Hepatocyte (in vitro differentiated cells): ENCODE data around the gene UBN1. TPM values are rescaled to one million over a fixed set of nuclear protein-coding genes. Genes with fewer than 3 reads are reported as not detected.

Experiments
- DNase-seq: peaks from one replicate; pipeline ENCODE4 v3.0.0-alpha.2; 2016; ENCODE audit warnings: low spot score
- H2AFZ ChIP-seq: fragments of 200-600 bp; sonication (generic); 2 replicates; pipeline ENCODE4 v1.6.0; 2016; ENCODE audit warnings: antibody characterized with exemption, mild to moderate bottlenecking
- H3K27ac ChIP-seq: fragments of 200-600 bp; sonication (generic); 2 replicates; pipeline ENCODE4 v1.5.1; 2016; ENCODE audit warnings: mild to moderate bottlenecking
- H3K27me3 ChIP-seq: fragments of 200-600 bp; sonication (generic); 2 replicates; pipeline ENCODE4 v1.6.1; 2016
- H3K36me3 ChIP-seq: fragments of 200-600 bp; sonication (generic); replicated peaks from 2 replicates; pipeline ENCODE4 v1.5.1; 2016; ENCODE audit warnings: low read depth; ENCODE audit not compliant: insufficient read depth
- H3K4me1 ChIP-seq: fragments of 200-600 bp; sonication (generic); 2 replicates; pipeline ENCODE4 v1.5.1; 2016; ENCODE audit warnings: mild to moderate bottlenecking, moderate library complexity; ENCODE audit not compliant: insufficient read depth
- H3K4me2 ChIP-seq: fragments of 200-600 bp; sonication (generic); 2 replicates; pipeline ENCODE4 v1.6.0; 2016
- H3K4me3 ChIP-seq: fragments of 200-600 bp; sonication (generic); 2 replicates; pipeline ENCODE4 v1.5.1; 2016; ENCODE audit warnings: mild to moderate bottlenecking
- H3K79me2 ChIP-seq: fragments of 200-600 bp; sonication (generic); 2 replicates; pipeline ENCODE4 v1.6.0; 2017; ENCODE audit warnings: mild to moderate bottlenecking
- H3K9me2 ChIP-seq: fragments of 200-600 bp; sonication (generic); replicated peaks from 2 replicates; pipeline ENCODE4 v1.6.0; 2017; ENCODE audit warnings: mild to moderate bottlenecking; ENCODE audit not compliant: insufficient read depth
- H3K9me3 ChIP-seq: fragments of 200-600 bp; sonication (generic); 2 replicates; pipeline ENCODE4 v1.5.1; 2016; ENCODE audit warnings: low read depth, mild to moderate bottlenecking
- H4K20me1 ChIP-seq: fragments of 200-600 bp; sonication (generic); 2 replicates; pipeline ENCODE4 v1.6.0; 2016; ENCODE audit warnings: mild to moderate bottlenecking; ENCODE audit not compliant: insufficient read depth, poor library complexity, severe bottlenecking
- EZH2 ChIP-seq: fragments of 200-600 bp; sonication (generic); IDR thresholded peaks from 2 replicates; pipeline ENCODE4 v1.6.1; 2016; ENCODE audit warnings: antibody characterized with exemption, mild to moderate bottlenecking, borderline replicate concordance
- EZH2phosphoT487 ChIP-seq: fragments of 200-600 bp; sonication (generic); IDR thresholded peaks from one replicate; pipeline ENCODE4 v1.6.1; 2018; ENCODE audit warnings: antibody characterized with exemption, mild to moderate bottlenecking, low read depth, moderate library complexity; ENCODE audit not compliant: unreplicated experiment, severe bottlenecking
- WGBS: methylation state at CpG from one replicate; pipeline ENCODE4 v1.1.6; 2016; ENCODE audit warnings: low lambda C conversion rate; ENCODE audit errors: missing lambda C conversion rate; 5-methylcytosine and 5-hydroxymethylcytosine counted together
- polyA plus RNA-seq: library from polyadenylated mRNA; unstranded; fragments of >200 nt; fragmentation: Nextera tagmentation; extraction: Ambion mirVana; gene quantifications from 2 replicates; pipeline ENCODE4 v1.2.1, GENCODE V29; 2016
- total RNA-seq: library from RNA; depleted of rRNA; stranded (reverse); fragments of >200 nt; gene quantifications from 2 replicates; pipeline ENCODE4 v1.2.3, GENCODE V29; 2014
- TF ChIP-seq, protein P1 (sequence below): fragments of 200-600 bp; sonication (generic); IDR thresholded peaks from 2 replicates; pipeline ENCODE4 v1.5.1; 2016; ENCODE audit warnings: antibody characterized with exemption, mild to moderate bottlenecking; ENCODE audit not compliant: poor library complexity

Gene UBN1
- total and polyA plus RNA-seq, 2 experiments from 2014 or later: 19.1 to 28.1 TPM

DNA sequence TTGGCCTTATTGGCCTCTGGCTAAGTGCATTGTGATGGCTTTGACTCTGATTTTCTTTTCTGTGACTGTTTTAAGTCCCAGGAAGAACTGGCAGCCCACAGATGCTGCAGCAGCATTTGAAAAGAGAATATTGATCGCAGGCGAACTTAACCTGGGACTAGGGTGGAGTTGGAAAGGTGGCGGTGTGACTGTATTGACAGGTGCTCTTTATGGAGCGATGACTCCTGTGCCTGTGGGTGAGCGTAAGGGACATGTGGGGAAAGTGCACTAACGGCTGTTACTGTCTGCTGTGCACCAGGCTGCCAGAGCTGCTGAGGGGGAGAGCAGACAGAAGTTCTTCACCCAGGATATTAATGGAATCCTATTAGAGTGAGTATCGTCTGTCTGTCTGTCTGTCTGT is 21.3 kb downstream of the UBN1 start:
- Histone ChIP-seq H3K79me2 (peaks cover 57% of the 10 kb centered on the region), H2AFZ (no peak overlapping the region), H3K9me2 (no peaks in the 10 kb centered on the region), H3K4me1 (peaks cover 24% of the 10 kb centered on the region), H3K27me3 (no peaks in the 10 kb centered on the region), H4K20me1 (peaks cover 24% of the 10 kb centered on the region), H3K4me3 (no peak overlapping the region), H3K4me2 (peak overlapping the region; percentile 63), H3K36me3 (no peaks in the 10 kb centered on the region), H3K9me3 (no peaks in the 10 kb centered on the region), H3K27ac (peak overlapping the region; percentile 73)
- TF ChIP-seq EZH2 (no peak), EZH2phosphoT487 (no peak)
- TF ChIP-seq, protein P1, sequence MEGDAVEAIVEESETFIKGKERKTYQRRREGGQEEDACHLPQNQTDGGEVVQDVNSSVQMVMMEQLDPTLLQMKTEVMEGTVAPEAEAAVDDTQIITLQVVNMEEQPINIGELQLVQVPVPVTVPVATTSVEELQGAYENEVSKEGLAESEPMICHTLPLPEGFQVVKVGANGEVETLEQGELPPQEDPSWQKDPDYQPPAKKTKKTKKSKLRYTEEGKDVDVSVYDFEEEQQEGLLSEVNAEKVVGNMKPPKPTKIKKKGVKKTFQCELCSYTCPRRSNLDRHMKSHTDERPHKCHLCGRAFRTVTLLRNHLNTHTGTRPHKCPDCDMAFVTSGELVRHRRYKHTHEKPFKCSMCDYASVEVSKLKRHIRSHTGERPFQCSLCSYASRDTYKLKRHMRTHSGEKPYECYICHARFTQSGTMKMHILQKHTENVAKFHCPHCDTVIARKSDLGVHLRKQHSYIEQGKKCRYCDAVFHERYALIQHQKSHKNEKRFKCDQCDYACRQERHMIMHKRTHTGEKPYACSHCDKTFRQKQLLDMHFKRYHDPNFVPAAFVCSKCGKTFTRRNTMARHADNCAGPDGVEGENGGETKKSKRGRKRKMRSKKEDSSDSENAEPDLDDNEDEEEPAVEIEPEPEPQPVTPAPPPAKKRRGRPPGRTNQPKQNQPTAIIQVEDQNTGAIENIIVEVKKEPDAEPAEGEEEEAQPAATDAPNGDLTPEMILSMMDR: no peak
- WGBS: 87% methylated on average over 7 of the region's 7 CpGs
- DNase-seq: peak; percentile 35

DNA sequence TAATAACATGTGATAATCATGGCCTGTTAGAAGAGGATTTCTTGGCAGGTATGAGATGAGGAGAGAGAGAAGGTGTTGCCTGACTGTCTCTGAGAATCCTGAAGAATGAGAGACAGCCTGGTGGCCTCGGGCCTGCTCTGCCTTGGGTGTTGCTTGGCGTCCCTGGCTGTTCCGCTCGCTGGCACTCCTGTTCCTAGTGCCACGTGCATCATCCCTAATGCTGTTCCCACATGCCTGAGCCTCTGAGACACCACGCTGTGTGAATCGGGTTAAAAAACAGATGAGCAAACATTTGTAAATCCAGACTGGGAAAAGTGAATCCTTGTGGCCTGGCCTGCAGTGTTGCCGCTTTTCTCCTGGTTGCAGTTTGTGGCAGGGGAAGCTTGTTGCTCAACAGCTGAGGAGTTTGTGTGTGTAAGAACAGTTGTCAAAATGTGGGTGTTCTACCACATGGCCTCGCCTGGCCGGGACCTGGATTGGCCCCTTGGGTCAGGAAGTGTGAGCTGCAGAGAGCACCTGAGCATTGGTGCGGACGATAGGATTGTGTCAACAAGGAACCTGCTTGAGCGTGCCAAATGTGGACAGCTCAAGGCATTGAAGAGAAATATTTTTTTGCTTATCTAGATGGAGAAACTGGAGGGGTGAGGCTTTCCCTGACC is 22.0 kb downstream of the UBN1 start:
- peak; percentile 56 for DNase-seq
- Histone ChIP-seq H2AFZ (no peak overlapping the region), H3K9me2 (no peaks in the 10 kb centered on the region), H4K20me1 (peaks cover 24% of the 10 kb centered on the region), H3K4me2 (no peak overlapping the region), H3K79me2 (peaks cover 50% of the 10 kb centered on the region), H3K36me3 (no peaks in the 10 kb centered on the region), H3K9me3 (no peaks in the 10 kb centered on the region), H3K27me3 (no peaks in the 10 kb centered on the region), H3K4me3 (no peak overlapping the region), H3K4me1 (peaks cover 24% of the 10 kb centered on the region), H3K27ac (peak overlapping the region; percentile 73)
- 80% methylated on average over 13 of the region's 13 CpGs for WGBS
- TF ChIP-seq EZH2 (no peak), EZH2phosphoT487 (no peak)
- TF ChIP-seq, protein P1: no peak

DNA sequence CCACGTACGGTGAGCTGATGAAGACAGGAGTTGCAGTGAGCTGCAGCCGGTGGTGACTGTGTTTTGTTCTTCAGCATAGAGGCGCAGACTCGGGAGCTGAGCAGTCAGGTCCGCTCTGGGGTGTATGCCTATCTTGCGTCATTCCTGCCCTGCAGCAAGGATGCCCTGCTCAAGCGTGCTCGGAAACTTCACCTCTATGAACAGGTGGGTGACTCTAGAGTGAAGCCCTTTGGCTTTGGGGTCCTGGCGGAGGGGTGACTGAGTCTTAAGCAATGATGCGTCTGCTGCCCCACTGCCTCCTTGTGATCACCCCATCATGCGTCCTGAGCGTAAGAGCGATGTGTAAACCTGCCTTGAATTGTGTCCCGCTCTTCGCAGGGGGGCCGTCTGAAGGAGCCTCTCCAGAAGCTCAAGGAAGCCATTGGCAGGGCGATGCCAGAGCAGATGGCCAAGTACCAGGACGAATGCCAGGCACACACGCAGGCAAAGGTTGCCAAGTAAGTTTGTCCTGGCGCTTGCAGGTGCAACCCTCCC is 22.9 kb downstream of the UBN1 start:
- TF ChIP-seq EZH2 (no peak), EZH2phosphoT487 (no peak)
- TF ChIP-seq, protein P1: no peak
- no peak overlapping the region for H3K4me3 ChIP-seq
- peaks cover 24% of the 10 kb centered on the region for H4K20me1 ChIP-seq
- H3K27ac ChIP-seq: peak overlapping the region; percentile 73
- WGBS: 98% methylated on average over 21 of the region's 21 CpGs
- H3K9me2 ChIP-seq: no peaks in the 10 kb centered on the region
- H3K27me3 ChIP-seq: no peaks in the 10 kb centered on the region
- DNase-seq: no peak
- H3K4me2 ChIP-seq: no peak overlapping the region
- peaks cover 24% of the 10 kb centered on the region for H3K4me1 ChIP-seq
- no peaks in the 10 kb centered on the region for H3K9me3 ChIP-seq
- H3K79me2 ChIP-seq: peaks cover 40% of the 10 kb centered on the region
- no peaks in the 10 kb centered on the region for H3K36me3 ChIP-seq
- no peak overlapping the region for H2AFZ ChIP-seq
